ENCODE data around the gene CCNYL1.
"Not testable (repeated sequence)": the region's sequence is repeated elsewhere in the genome, so short reads cannot be mapped to it uniquely, and the experiment has no call there.

Gene CCNYL1

GRCh38 chr2:207710814-207711740, at the start of gene CCNYL1:
TSS of gene CCNYL1 (plus strand) at chr2:207711640. CDS start at chr2:207711897, 257 bp downstream.
- peak; percentile 96 for DNase-seq

- no peak for DNase-seq
These were observed 49.2 kb upstream of the CCNYL1 start for GRCh38 chr2:207662203-207662602.

DNA sequence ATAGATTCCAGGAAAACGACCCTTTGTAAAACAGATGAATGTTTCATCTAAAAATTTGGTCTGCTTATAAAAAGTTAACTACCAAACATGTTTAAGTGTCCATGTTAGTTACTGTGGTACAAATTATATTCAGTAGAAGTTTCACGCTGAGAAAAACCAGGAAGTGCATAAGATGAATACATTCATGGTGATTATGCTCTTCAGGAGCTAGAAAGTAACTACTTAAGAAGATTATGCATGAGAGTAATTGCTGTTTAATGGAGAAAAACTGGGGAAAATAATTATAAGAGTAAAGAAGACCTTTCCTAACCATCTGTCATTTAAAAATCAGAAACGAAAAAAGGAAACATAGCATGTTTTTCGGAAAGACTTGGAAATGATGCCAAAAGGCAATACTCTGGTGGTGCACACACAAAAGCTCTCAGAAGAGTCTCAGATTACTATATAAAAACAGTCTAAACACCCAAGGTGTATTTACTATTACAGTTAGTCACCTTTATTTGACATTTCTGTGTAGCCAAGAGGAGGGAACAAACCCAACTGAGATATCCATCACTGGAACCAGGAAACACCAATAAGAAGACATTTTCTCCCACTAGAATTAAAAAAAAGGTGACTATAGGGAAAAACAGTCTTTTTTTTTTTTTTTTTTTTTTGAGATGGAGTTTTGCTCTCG, 47.4 kb upstream of the CCNYL1 start:
- peak; percentile 64 for DNase-seq

GRCh38 chr2:207670887-207671286, 40.6 kb upstream of the CCNYL1 start:
- no peak for DNase-seq

DNA sequence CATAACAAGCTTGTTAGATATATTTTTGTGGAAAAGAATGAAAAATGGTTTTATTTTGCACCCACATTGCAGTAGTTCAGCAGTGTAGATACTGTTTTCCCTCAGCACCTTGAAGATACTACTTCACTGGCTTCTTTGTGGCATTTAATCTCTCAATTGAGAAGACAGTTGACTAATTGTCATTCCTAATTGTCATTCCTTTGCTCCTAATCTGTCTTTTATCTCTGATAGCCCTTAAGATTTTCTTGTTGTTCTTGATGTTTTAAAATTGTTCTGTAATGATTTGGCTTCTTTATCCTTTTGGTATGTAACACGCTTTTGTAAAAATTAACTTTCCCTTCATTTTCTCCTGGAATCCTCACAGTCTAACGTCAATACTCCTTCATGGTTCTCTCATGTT, 38.0 kb upstream of the CCNYL1 start:
- no peak for DNase-seq

- no peak for DNase-seq
These were observed 37.1 kb upstream of the CCNYL1 start for GRCh38 chr2:207674266-207674774.

DNA sequence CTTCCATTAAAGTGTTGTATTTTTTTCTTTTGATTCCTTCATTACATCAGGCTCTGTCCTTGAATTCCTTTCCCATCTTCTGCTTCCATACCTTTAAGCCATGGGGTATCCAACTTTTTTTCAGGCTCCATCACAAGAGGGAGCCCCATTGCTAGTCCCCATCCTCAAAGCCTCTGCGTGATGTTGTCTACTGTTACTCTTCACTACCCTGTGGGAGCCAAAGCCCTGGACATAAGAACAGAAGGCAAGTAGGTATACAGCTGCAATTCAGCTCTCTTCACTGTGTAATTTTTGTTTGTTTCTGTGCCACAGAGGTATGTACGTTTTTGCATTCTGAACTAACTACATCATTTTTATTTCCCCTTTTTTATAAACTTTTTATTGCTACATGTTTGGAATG, 36.6 kb upstream of the CCNYL1 start:
- DNase-seq = no peak

GRCh38 chr2:207676827-207677354, 34.5 kb upstream of the CCNYL1 start:
- DNase-seq = no peak

DNA sequence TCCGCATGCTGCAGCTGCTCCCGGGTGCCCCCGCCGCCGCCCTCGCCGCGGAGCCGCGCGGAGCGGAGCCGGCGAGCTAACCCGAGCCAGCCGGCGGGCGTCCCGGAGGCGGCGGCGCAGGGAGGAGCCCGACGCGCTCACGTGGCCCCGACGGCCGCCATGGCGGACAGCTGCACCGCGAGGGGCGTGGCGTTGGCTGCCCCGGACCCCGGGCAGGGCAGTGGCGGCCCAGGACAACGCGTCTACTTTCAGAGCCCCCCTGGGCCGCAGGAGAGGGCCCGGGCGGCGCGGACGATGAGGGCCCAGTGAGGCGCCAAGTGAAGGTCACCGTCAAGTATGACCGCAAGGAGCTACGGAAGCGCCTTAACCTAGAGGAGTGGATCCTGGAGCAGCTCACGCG, 30.0 kb upstream of the CCNYL1 start:
- DNase-seq = no peak

GRCh38 chr2:207682557-207682956, 28.9 kb upstream of the CCNYL1 start:
- DNase-seq = no peak

GRCh38 chr2:207683438-207683837, 28.0 kb upstream of the CCNYL1 start:
- DNase-seq = no peak

- DNase-seq = no peak
These were observed 27.4 kb upstream of the CCNYL1 start for GRCh38 chr2:207683879-207684627.

- DNase-seq = no peak
These were observed 24.6 kb upstream of the CCNYL1 start for GRCh38 chr2:207686812-207687211.

DNA sequence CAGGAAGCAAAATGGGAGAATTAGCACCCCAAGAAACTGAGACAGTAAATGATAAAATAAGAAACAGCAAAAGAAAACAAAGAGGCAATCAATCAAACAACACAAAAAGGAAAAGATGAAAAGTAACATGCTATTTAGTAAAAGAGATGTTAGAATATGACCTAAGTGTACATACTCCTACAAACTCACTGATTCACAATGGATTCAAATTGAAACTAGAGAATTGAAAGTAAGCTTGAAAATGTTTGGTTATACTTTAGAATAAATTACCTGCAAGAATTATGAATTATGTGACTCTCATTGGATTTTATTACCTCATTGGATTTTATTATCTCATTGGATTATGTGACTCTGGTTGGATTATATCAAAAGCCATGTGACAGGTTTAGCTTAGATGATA, 22.8 kb upstream of the CCNYL1 start:
- no peak for DNase-seq

DNA sequence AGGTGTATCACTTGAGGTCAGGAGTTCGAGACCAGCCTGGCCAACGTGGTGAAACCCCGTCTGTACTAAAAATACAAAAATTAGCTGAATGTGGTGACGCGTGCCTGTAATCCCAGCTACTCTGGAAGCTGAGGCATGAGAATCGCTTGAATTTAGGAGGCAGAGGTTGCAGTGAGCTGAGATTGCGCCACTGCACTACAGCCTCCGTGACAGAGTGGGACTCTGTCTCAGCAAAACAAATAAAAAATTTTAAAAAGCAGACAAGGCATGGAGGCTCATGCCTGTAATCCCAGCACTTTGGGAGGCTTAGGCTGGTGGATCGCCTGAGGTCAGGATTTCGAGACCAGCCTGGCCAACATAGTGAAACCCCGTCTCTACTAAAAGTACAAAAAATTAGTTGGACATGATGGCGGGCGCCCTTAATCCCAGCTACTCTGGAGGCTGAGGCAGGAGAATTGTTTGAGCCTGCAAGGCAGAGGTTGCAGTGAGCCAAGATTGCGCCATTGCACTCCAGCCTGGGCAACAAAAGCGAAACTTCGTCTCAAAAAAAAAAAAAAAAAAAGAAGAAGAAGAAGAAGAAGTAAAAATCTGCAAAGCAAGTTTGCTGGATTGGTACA, 20.5 kb upstream of the CCNYL1 start:
- not testable (repeated sequence) for DNase-seq

DNA sequence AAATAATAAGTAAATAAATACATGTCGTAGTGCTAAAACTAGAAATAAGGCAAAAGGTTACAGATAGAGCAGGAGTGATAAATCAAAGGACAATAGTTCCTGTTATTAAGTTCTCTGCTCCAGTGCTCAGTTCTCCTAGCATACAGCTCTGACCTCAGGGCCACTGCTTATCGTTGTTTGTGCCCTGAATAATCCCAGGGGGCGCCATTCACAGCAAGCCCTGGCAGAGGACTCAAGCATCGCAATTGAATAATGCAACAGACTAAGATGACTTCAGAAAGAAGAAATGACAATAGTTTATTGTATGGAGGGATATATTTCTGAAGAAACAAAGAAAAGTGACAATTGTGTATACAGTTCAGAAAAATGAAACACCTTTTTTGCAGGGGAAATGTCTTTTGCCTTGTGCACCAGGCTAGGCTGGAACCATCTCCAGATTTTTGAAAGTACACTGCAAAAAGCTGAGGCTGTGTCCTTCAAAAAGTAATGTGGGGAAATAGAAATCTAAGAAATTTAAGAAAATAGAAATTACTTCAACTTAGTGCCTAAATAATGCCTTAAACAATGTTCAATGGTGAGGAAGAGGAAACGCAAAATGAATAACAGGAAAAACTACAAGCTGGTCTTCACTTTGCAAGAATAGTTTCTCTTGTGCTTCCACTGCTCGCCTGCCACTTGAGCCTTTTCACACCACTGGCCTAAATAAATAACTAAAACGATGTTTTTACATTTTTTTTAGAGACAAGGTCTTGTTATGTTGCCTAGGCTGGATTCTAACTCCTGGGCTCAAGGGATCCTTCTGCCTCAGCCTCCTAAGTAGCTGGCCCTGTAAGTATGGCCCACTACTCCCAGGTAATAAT, 19.0 kb upstream of the CCNYL1 start:
- DNase-seq = no peak

DNA sequence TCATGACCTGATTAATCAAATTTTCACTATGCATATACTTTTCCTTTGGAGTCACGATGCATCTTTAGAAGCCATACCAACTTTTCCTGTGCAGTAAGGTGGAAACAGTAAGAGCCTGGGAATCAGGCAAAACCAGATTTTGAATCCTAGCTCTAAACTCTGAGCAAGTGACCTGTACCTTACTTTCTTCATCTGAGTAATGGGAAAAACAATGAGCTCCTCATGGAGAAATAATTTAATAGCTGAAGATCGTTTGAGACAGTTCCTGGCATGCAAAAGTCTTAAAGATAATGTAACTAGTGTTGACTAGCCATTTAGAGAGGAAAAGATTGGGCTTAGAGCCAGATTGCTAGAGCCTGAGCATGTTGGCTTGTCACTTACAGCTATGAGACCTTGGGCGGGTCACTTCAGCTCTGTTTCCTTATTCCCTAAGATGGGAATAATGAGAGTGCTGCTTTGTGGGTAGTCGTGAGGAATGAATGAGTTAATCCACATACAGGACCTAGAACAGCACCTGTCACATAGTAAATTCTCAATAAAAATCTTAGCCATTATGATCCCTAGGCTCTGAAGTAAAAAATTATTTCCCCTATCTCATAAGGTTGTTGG, 17.7 kb upstream of the CCNYL1 start:
- DNase-seq = no peak

DNA sequence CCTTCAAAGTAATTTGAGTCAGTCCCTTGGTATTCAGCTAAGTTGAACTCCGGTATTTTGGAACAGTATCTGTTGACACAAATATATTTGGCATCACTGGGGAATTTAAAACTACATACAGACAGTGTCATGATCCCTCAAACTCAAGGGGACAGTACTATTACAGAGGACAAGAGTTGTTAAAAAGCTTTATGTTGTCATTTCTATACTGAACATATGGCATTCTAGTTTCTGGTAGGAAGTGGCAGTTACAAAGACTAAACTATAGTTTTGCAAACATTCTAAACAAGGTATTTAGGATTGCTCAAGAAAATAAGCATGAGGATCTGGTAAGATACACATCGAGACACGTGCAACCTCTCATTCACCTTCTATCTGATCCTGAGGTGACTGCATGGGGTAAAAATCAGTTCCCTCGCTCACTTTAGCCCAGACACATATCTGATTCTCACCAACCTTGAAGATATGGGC, 16.6 kb upstream of the CCNYL1 start:
- DNase-seq = no peak

DNA sequence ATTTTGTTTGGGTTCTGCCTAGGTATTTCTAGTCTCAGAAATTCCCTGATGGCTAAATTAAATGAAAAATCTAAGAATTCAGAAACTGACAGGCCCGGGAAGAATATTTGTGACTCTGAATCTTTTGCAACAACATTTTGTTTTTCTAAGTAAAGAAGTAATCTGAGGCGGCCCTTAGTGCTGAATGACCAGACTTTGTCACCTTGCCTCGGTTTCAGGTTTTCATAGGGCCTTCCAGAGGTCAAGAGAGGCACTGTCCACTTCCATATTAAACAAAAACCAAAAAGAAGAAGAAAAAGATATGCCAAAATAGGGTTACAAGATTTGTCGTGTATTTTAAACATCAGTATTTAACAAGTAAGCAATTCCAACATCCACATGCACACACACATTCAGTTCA, 16.1 kb upstream of the CCNYL1 start:
- no peak for DNase-seq

GRCh38 chr2:207696911-207697310, 14.5 kb upstream of the CCNYL1 start:
- not testable (repeated sequence) for DNase-seq

- no peak for DNase-seq
These were observed 14.0 kb upstream of the CCNYL1 start for GRCh38 chr2:207697411-207697810.

All from DMS79 treated with DMSO at 0.1 percent for 48 hours (cell line).